Trophoblast cell (in vitro differentiated cells and primary cell): ENCODE measurements around the gene TCOF1.
A peak's percentile ranks its signal among the peaks of the same experiment; 100 is the strongest.

Source experiments
- DNase-seq, 2 donors: peaks; one replicate each; pipeline ENCODE4 v3.0.0-alpha.2; 2016
- H2AFZ ChIP-seq: 2 replicates; pipeline ENCODE4 v1.6.1; 2013; ENCODE audit warnings: low read length, moderate library complexity, mild to moderate bottlenecking; ENCODE audit not compliant: insufficient read depth, poor library complexity
- H2AK5ac ChIP-seq: 2 replicates; pipeline ENCODE4 v1.6.1; 2013; ENCODE audit warnings: mild to moderate bottlenecking, low read length
- H2BK120ac ChIP-seq: 2 replicates; pipeline ENCODE4 v1.6.1; 2013; ENCODE audit warnings: low read length, mild to moderate bottlenecking, moderate library complexity; ENCODE audit not compliant: insufficient read depth, poor library complexity
- H2BK12ac ChIP-seq: 2 replicates; pipeline ENCODE4 v1.6.1; 2013; ENCODE audit warnings: mild to moderate bottlenecking, low read length, moderate library complexity
- H2BK5ac ChIP-seq: 2 replicates; pipeline ENCODE4 v1.6.1; 2013; ENCODE audit warnings: low read length, low read depth, moderate library complexity, mild to moderate bottlenecking; ENCODE audit not compliant: poor library complexity
- H3K14ac ChIP-seq: 2 replicates; pipeline ENCODE4 v1.6.1; 2013; ENCODE audit warnings: mild to moderate bottlenecking, low read length
- H3K18ac ChIP-seq: 2 replicates; pipeline ENCODE4 v1.6.1; 2013; ENCODE audit warnings: mild to moderate bottlenecking, low read length
- H3K23ac ChIP-seq: 2 replicates; pipeline ENCODE4 v1.6.1; 2013; ENCODE audit warnings: low read length
- H3K27ac ChIP-seq: 2 replicates; pipeline ENCODE4 v1.5.1; 2013; ENCODE audit warnings: low read depth, mild to moderate bottlenecking, inconsistent platforms, low read length, moderate library complexity
- H3K27me3 ChIP-seq: 2 replicates; pipeline ENCODE4 v1.6.1; 2013; ENCODE audit warnings: inconsistent platforms, mild to moderate bottlenecking, low read length, moderate library complexity; ENCODE audit not compliant: insufficient read depth
- H3K36me3 ChIP-seq, 2 experiments: 1 replicate in 1 of 2; 2 replicates in 1 of 2; pipeline ENCODE4 v1.6.1; 2013; ENCODE audit warnings: low read length in 2 of 2, mild to moderate bottlenecking in 2 of 2, moderate library complexity in 1 of 2; ENCODE audit not compliant: insufficient read depth in 2 of 2, control insufficient read depth in 1 of 2
- H3K4ac ChIP-seq: 2 replicates; pipeline ENCODE4 v1.6.1; 2013; ENCODE audit warnings: low read depth, mild to moderate bottlenecking, low read length, moderate library complexity
- H3K4me1 ChIP-seq, 2 experiments: 1 replicate in 1 of 2; 2 replicates in 1 of 2; pipeline ENCODE4 v1.6.1; 2013; ENCODE audit warnings: low read length in 2 of 2, mild to moderate bottlenecking in 2 of 2, moderate library complexity in 1 of 2; ENCODE audit not compliant: insufficient read depth in 2 of 2, control insufficient read depth in 1 of 2
- H3K4me2 ChIP-seq: 2 replicates; pipeline ENCODE4 v1.6.1; 2013; ENCODE audit warnings: inconsistent platforms, mild to moderate bottlenecking, low read length, moderate library complexity
- H3K4me3 ChIP-seq: 2 replicates; pipeline ENCODE4 v1.5.1; 2013; ENCODE audit warnings: mild to moderate bottlenecking, low read depth, low read length, inconsistent platforms
- H3K79me1 ChIP-seq: one replicate; pipeline ENCODE4 v1.6.1; 2013; ENCODE audit warnings: low read length
- H3K79me2 ChIP-seq: 2 replicates; pipeline ENCODE4 v1.6.1; 2013; ENCODE audit warnings: low read length, mild to moderate bottlenecking; ENCODE audit not compliant: control insufficient read depth, insufficient read depth, poor library complexity
- H3K9ac ChIP-seq: 2 replicates; pipeline ENCODE4 v1.6.1; 2013; ENCODE audit warnings: mild to moderate bottlenecking, low read length
- H3K9me3 ChIP-seq: 2 replicates; pipeline ENCODE4 v1.6.1; 2013; ENCODE audit warnings: low read depth, mild to moderate bottlenecking, control low read depth, inconsistent platforms, low read length; ENCODE audit not compliant: insufficient read depth
- H4K12ac ChIP-seq: 2 replicates; pipeline ENCODE4 v1.6.1; 2013; ENCODE audit warnings: low read depth, mild to moderate bottlenecking, low read length, moderate library complexity
- H4K8ac ChIP-seq: 2 replicates; pipeline ENCODE4 v1.6.1; 2013; ENCODE audit warnings: low read depth, mild to moderate bottlenecking, low read length, moderate library complexity
- H4K91ac ChIP-seq: one replicate; pipeline ENCODE4 v1.6.1; 2013; ENCODE audit warnings: low read depth, mild to moderate bottlenecking, low read length, moderate library complexity
- WGBS: extraction: QIAGEN DNeasy Blood & Tissue Kit; methylation state at CpG from one replicate; pipeline ENCODE4 v1.1.7; 2013; ENCODE audit warnings: missing lambda C conversion rate; ENCODE audit not compliant: insufficient read length, insufficient coverage; ENCODE audit errors: extremely low coverage; 5-methylcytosine and 5-hydroxymethylcytosine counted together

Gene TCOF1

DNA sequence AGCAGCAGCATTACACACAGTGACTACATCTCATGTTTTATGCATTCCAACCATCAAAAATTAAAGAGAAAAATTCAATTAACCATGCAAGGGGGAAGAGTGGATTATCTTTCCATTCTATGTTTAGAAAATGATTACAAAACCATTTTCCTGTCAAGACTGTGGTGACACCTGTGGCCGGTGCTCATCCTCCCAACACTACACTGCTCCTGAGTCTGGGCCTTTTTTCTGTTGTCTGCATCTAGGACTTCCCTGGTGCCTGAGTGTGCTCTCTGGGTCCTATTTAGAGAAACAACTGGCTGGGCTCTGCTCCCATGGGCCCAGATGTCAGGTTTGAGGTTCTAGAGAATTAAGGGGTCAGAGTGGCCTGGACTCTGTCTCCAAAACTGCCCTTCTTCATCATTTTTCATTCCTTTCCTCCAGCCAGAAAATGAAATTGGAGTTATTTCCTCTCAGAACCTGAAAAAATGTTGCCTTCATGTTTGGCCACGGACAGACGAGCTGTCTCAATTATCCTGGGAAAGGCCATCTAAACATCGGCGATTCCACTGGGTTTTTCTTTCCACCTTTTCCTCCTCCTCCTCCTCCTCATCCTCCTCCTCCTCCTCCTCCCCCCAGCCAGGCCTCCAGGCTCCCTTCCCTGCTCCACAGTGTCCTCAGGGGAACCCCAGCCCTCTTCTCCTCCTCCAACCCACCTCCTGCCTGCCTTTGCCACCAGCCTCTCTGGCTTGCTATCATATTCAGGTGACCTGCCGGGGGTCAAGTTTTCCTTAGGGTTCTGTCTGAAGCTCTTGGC, 43.4 kb upstream of the TCOF1 start:
- H3K18ac ChIP-seq = no peak overlapping the region
- H3K4me1 ChIP-seq = peaks cover 13 to 31% of the 10 kb centered on the region in 2 experiments
- peak overlapping the region; percentile 17 for H4K91ac ChIP-seq
- peak overlapping the region; percentile 56 for H2BK120ac ChIP-seq
- no peak overlapping the region for H2AFZ ChIP-seq
- H3K79me2 ChIP-seq = no peaks in the 10 kb centered on the region
- no peaks in the 10 kb centered on the region for H3K36me3 ChIP-seq
- no peak overlapping the region for H3K23ac ChIP-seq
- no peak overlapping the region for H3K27ac ChIP-seq
- H3K4me3 ChIP-seq = no peak overlapping the region
- H4K12ac ChIP-seq = no peak overlapping the region
- peak overlapping the region; percentile 71 for H2BK12ac ChIP-seq
- no peaks in the 10 kb centered on the region for H3K27me3 ChIP-seq
- H3K14ac ChIP-seq = peak overlapping the region; percentile 13
- peaks cover 2% of the 10 kb centered on the region for H3K9me3 ChIP-seq
- no peak overlapping the region for H2BK5ac ChIP-seq
- H3K9ac ChIP-seq = no peak overlapping the region
- WGBS = no CpG with 5 or more reads among the region's 6 CpGs
- no peak for DNase-seq
- H2AK5ac ChIP-seq = peak overlapping the region; percentile 4
- no peak overlapping the region for H3K4me2 ChIP-seq
- no peak overlapping the region for H4K8ac ChIP-seq
- H3K79me1 ChIP-seq = peaks cover 19% of the 10 kb centered on the region
- no peak overlapping the region for H3K4ac ChIP-seq

- no peak overlapping the region for H4K12ac ChIP-seq
- H2AFZ ChIP-seq = no peak overlapping the region
- H3K18ac ChIP-seq = no peak overlapping the region
- H3K36me3 ChIP-seq = no peaks in the 10 kb centered on the region
- no peak overlapping the region for H4K91ac ChIP-seq
- no peak overlapping the region for H3K27ac ChIP-seq
- no peak for DNase-seq
- H3K79me1 ChIP-seq = peaks cover 20% of the 10 kb centered on the region
- H3K4me2 ChIP-seq = no peak overlapping the region
- no peak overlapping the region for H3K23ac ChIP-seq
- WGBS = no CpG with 5 or more reads among the region's 4 CpGs
- no peak overlapping the region for H4K8ac ChIP-seq
- no peak overlapping the region for H2BK120ac ChIP-seq
- H3K27me3 ChIP-seq = no peaks in the 10 kb centered on the region
- H3K14ac ChIP-seq = no peak overlapping the region
- H3K4me3 ChIP-seq = no peak overlapping the region
- H3K9ac ChIP-seq = no peak overlapping the region
- no peaks in the 10 kb centered on the region for H3K79me2 ChIP-seq
- no peak overlapping the region for H3K4ac ChIP-seq
- H2BK12ac ChIP-seq = no peak overlapping the region
- H3K9me3 ChIP-seq = peaks cover 2% of the 10 kb centered on the region
- H3K4me1 ChIP-seq = peaks cover 17 to 35% of the 10 kb centered on the region in 2 experiments
- no peak overlapping the region for H2BK5ac ChIP-seq
- H2AK5ac ChIP-seq = no peak overlapping the region
Observed at GRCh38 chr5:150315245-150315644, 42.3 kb upstream of the TCOF1 start.

GRCh38 chr5:150316320-150316719, 41.2 kb upstream of the TCOF1 start:
- Histone ChIP-seq H3K9ac (no peak overlapping the region), H3K36me3 (no peaks in the 10 kb centered on the region), H3K18ac (no peak overlapping the region), H2BK12ac (no peak overlapping the region), H3K27ac (peak overlapping the region; percentile 73), H2AFZ (no peak overlapping the region), H3K4ac (no peak overlapping the region), H3K79me2 (no peaks in the 10 kb centered on the region), H3K4me1 (peaks cover 24 to 42% of the 10 kb centered on the region in 2 experiments), H4K12ac (no peak overlapping the region), H3K23ac (no peak overlapping the region), H3K79me1 (peaks cover 20% of the 10 kb centered on the region), H3K4me3 (no peak overlapping the region), H4K8ac (no peak overlapping the region), H2AK5ac (no peak overlapping the region), H3K14ac (no peak overlapping the region), H3K9me3 (peaks cover under 1% of the 10 kb centered on the region), H3K4me2 (no peak overlapping the region), H2BK5ac (no peak overlapping the region), H4K91ac (no peak overlapping the region), H2BK120ac (no peak overlapping the region), H3K27me3 (no peaks in the 10 kb centered on the region)
- no peak for DNase-seq
- WGBS = no CpG with 5 or more reads among the region's 3 CpGs

DNA sequence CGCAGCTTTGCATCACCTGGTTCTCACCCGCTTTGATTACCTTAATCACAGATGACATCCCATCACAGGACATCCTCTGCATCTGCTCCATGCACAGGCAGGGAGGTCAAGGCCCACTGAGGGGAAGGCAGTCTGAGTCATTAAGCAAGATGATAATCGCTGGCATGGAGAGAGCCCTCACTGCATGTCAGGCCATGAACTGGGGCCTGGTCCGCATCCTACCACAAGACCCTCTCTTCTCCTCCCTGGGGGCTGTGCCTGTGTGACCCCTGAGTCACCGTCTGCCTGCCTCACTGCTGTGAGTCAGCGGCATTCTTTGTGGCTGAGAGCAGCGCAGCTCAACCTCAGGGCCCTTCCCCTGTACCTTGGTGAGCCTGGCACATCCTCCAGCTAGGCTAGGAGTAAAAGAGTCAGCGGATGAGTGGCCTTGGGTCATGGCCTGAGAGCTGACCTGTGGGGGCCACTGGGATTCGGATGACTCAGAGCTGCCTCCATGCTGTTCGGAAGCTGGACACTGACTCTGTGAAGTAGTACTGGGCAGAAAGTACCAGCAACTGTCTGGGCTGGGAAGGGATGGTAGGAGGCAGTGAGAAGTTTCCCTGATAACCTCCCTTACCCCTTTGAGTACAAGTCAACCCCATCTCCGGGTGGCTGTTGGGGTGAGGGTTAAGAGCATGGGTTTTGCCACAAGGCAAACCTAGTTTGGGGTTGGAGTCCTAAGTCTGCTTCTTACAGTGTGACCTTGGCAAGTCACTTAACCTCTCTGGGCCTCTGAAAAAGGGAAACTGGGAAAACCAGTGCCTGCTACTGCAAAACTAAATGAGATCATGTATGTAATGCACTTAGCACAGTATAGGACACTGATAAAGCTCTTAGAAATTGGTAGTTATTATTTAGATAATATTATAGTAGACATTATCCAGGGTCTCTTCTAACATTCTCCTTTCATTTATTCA, 40.2 kb upstream of the TCOF1 start:
- Histone ChIP-seq H3K27ac (peak overlapping the region; percentile 92), H3K79me2 (no peaks in the 10 kb centered on the region), H3K27me3 (no peaks in the 10 kb centered on the region), H4K12ac (no peak overlapping the region), H4K8ac (peak overlapping the region; percentile 59), H3K4me2 (peak overlapping the region; percentile 42), H3K79me1 (peaks cover 16% of the 10 kb centered on the region), H3K36me3 (no peaks in the 10 kb centered on the region), H3K23ac (no peak overlapping the region), H3K4me1 (peaks cover 26 to 43% of the 10 kb centered on the region in 2 experiments), H4K91ac (peak overlapping the region; percentile 92), H2AFZ (no peak overlapping the region), H3K9ac (no peak overlapping the region), H3K14ac (peak overlapping the region; percentile 41), H2AK5ac (no peak overlapping the region), H3K9me3 (no peaks in the 10 kb centered on the region), H2BK5ac (peak overlapping the region; percentile 89), H2BK120ac (peak overlapping the region; percentile 72), H3K4ac (peak overlapping the region; percentile 13), H2BK12ac (peak overlapping the region; percentile 92), H3K18ac (peak overlapping the region; percentile 56), H3K4me3 (no peak overlapping the region)
- no CpG with 5 or more reads among the region's 11 CpGs for WGBS
- DNase-seq = peak; percentile 94 to 97
